ENCODE results near the gene LIMK2. TPM values are rescaled to one million over a fixed set of nuclear protein-coding genes. Genes with fewer than 3 reads are reported as not detected.
A peak's percentile ranks its signal among the peaks of the same experiment; 100 is the strongest.
"Not testable (repeated sequence)": the region's sequence is repeated elsewhere in the genome, so short reads cannot be mapped to it uniquely, and the experiment has no call there.

LIMK2 gene
- total RNA-seq, 1 donor from 2014 or later, result 18.4 TPM

- Histone ChIP-seq H3K4me3 (no peak overlapping the region), H3K27me3 (no peaks in the 10 kb centered on the region), H3K27ac (no peak overlapping the region), H3K36me3 (no peaks in the 10 kb centered on the region), H3K9me3 (no peaks in the 10 kb centered on the region), H3K4me1 (peaks cover 0 to 3% of the 10 kb centered on the region in 2 donors)
- intact Hi-C loops (cut with DNase I), result no loop called here
- no peak for DNase-seq (ENCODE audit: low spot score in 2 of 2)
- TF ChIP-seq, protein P1, sequence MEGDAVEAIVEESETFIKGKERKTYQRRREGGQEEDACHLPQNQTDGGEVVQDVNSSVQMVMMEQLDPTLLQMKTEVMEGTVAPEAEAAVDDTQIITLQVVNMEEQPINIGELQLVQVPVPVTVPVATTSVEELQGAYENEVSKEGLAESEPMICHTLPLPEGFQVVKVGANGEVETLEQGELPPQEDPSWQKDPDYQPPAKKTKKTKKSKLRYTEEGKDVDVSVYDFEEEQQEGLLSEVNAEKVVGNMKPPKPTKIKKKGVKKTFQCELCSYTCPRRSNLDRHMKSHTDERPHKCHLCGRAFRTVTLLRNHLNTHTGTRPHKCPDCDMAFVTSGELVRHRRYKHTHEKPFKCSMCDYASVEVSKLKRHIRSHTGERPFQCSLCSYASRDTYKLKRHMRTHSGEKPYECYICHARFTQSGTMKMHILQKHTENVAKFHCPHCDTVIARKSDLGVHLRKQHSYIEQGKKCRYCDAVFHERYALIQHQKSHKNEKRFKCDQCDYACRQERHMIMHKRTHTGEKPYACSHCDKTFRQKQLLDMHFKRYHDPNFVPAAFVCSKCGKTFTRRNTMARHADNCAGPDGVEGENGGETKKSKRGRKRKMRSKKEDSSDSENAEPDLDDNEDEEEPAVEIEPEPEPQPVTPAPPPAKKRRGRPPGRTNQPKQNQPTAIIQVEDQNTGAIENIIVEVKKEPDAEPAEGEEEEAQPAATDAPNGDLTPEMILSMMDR (IDR thresholded peaks at IDR 0.05), result no peak
Observed at GRCh38 chr22:31308181-31308580, 96.1 kb downstream of the LIMK2 start.

DNA sequence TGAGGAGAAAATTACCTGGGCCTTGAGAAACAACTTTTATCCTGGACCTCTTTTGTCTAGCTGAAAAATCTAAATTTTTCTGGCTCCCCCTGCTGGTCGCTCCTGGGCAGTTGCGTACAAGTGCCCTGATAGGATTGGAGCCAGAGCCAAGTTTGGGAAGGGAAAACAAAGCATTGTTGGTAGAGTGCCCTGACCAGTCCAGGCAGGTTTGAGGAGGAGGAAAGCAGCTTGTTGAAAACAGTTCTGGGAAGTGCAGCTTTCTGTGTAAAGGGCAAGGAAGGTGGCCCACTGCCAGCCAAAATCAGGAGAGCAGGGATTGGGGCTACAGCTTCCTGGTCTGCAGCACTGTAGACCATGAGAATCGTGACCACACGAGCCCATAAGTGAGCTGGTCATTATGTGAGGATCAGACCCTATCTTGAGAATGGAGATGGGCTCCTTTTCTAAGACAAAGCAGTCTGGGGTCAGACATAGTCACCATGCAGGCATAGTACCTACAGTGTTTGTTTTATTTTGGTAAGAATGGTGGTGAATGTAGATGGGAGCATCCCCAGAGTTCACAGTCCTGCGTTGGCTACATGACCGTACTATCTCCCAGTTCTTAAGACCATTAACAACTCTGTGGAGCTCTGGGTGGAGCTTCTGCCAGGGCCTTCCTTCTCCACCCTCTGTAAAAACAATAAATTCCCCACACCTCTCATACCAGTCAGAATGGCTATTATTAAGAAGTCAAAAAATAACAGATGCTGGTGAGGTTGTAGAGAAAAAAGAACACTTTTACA is 101.5 kb downstream of the LIMK2 start:
- Histone ChIP-seq H3K9me3 (peaks cover 0 to 8% of the 10 kb centered on the region in 2 donors), H3K27ac (peak overlapping the region; percentile 51 to 66), H3K36me3 (no peaks in the 10 kb centered on the region), H3K4me1 (peaks cover 5 to 9% of the 10 kb centered on the region in 2 donors), H3K27me3 (no peaks in the 10 kb centered on the region), H3K4me3 (no peak overlapping the region)
- peak; percentile 11 to 85 for DNase-seq (ENCODE audit: low spot score in 2 of 2)
- intact Hi-C loops (cut with DNase I), result loop anchor here (1.0 to 2.0 kb wide), 2 partner anchors 23 to 101 kb away; partner anchors contain the start of gene LIMK2
- TF ChIP-seq, protein P1 (IDR thresholded peaks at IDR 0.05), result peak; percentile 61 to 84 (median 82)

DNA sequence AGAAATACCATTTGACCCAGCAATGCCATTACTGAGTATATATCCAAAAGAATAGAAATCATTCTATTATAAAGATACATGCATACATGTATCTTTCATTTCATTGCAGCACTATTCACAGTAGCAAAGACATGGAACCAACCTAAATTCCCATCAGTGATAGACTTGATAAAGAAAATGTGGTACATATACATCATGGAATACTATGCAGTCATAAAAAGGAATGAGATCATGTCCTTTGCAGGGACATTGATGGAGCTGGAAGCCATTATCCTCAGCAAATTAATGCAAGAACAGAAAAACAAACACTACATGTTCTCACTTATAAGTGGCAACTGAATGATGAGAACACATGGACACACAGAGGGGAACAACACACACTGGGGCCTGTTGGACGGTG is 102.1 kb downstream of the LIMK2 start:
- intact Hi-C loops (cut with DNase I); DNase-seq (ENCODE audit: low spot score in 2 of 2); H3K4me3 ChIP-seq; H3K27me3 ChIP-seq; H3K4me1 ChIP-seq; H3K36me3 ChIP-seq; H3K9me3 ChIP-seq: not testable (repeated sequence)
- H3K27ac ChIP-seq, result peak overlapping the region in 1 of 2 donors; percentile 51

- DNase-seq (ENCODE audit: low spot score in 2 of 2), result no peak
- H3K27me3 ChIP-seq, result no peaks in the 10 kb centered on the region
- intact Hi-C loops (cut with DNase I), result no loop called here
- H3K4me1 ChIP-seq, result no peaks in the 10 kb centered on the region
- no peak overlapping the region for H3K4me3 ChIP-seq
- H3K36me3 ChIP-seq, result peaks cover 9 to 15% of the 10 kb centered on the region in 2 donors
- no peak overlapping the region for H3K27ac ChIP-seq
- TF ChIP-seq, protein P1 (IDR thresholded peaks at IDR 0.05), result no peak
- H3K9me3 ChIP-seq, result no peaks in the 10 kb centered on the region
Observed at GRCh38 chr22:31321421-31321820, 109.3 kb downstream of the LIMK2 start.

DNA sequence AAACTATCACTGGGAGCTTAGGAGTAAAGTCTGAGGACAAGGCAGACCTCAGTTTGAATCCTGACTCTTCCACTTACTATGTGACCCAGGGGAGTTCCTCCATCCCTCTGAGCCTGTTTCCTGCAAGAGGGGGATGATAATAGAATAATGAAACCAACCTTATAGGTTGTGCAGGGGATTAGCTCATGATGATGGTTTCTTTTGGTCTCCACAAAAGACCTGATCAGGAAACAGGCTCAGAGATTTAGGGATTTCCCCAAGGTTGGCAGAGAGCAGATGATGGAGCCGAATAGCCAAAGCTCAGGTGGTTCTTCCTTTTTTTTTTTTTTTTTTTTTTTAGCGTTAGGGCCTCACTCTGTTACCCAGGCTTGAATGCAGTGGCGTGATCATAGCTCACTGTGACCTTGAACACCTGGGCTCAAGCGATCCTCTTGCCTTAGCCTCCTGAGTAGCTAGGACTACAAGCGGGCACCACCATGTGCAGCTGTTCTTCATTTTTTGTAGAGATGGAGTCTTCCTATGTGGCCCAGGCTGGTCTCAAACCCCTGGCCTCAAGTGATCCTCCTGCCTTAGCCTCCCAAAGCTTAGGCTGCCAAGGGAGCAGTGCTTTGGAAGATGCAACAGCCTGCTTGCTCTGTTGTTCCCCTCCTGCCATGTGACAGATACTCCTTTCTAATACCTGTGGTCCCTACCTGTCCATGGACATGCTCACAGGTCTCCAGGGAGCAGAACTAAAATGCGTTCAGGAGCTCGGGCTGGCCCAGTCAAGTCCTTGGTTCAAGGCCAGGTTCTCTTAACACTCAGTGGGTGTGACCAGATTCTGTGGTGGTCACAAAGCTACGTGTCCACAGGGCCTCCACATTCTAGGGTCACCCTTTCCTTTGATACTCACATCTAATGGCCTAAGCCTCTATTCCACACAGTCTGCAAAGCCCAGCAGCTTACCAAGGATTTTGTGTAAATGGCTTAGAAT is 111.8 kb downstream of the LIMK2 start:
- H3K9me3 ChIP-seq, result no peaks in the 10 kb centered on the region
- no peaks in the 10 kb centered on the region for H3K4me1 ChIP-seq
- H3K4me3 ChIP-seq, result no peak overlapping the region
- TF ChIP-seq, protein P1 (IDR thresholded peaks at IDR 0.05), result no peak
- intact Hi-C loops (cut with DNase I), result no loop called here
- H3K27me3 ChIP-seq, result no peaks in the 10 kb centered on the region
- DNase-seq (ENCODE audit: low spot score in 2 of 2), result no peak
- H3K27ac ChIP-seq, result no peak overlapping the region
- peaks cover 21 to 39% of the 10 kb centered on the region in 2 donors for H3K36me3 ChIP-seq

Measured in ascending aorta (tissue), 2 donors.